Skin epidermis (tissue), 12 donors: ENCODE measurements around the gene SBK2.
A peak's percentile ranks its signal among the peaks of the same experiment; 100 is the strongest.
"Not testable (repeated sequence)": the region's sequence is repeated elsewhere in the genome, so short reads cannot be mapped to it uniquely, and the experiment has no call there.

Experiments used
- H3K27ac ChIP-seq, 21 experiments: fragments of 200-600 bp; sonication (generic) in 11 of 21; one replicate each; pipeline ENCODE4 v1.5.0; 2020; ENCODE audit warnings: mild to moderate bottlenecking in 3 of 21, inconsistent platforms in 2 of 21, moderate library complexity in 2 of 21
- H3K4me3 ChIP-seq, 7 experiments: fragments of 200-600 bp; sonication (generic) in 2 of 7; one replicate each; pipeline ENCODE4 v1.5.0; 2020; ENCODE audit warnings: inconsistent platforms in 2 of 7, mild to moderate bottlenecking in 2 of 7, moderate library complexity in 1 of 7

The SBK2 gene, protein sequence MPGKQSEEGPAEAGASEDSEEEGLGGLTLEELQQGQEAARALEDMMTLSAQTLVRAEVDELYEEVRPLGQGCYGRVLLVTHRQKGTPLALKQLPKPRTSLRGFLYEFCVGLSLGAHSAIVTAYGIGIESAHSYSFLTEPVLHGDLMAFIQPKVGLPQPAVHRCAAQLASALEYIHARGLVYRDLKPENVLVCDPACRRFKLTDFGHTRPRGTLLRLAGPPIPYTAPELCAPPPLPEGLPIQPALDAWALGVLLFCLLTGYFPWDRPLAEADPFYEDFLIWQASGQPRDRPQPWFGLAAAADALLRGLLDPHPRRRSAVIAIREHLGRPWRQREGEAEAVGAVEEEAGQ

DNA sequence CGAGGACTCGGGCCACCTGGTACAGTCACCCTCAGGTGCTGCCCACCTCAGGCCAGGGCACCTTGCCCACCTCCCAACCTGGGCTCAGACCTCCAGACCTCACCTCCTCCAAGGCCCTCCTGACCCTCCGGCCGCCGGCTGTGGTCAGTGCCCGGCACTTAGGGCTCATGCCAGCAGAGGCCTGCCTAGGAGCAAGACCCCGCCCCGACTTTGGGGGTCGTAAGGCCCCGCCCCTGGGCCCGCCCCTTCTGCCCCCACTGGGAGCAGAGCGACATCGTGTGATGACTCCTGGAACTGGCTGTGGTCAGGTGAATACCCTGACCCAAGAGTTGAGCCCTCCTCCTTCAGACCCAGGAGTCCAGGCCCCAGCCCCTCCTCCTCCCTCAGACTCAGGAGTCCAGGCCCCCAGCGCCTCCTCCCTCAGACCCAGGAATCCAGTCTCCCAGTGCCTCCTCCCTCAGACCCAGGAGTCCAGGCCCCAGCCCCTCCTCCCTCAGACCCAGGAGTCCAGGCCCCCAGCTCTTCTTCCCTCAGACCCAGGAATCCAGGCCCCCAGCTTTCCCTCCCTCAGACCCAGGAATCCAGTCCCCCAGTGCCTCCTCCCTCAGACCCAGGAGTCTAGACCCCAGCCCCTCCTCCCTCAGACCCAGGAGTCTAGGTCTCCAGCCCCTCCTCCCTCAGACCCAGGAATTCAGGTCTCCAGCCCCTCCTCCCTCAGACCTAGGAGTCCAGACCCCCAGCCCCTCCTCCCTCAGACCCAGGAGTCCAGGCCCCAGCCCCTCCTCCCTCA lies at the start of gene SBK2:
TSS of gene SBK2 (minus strand) at position 183 of the 790 bp plus-strand sequence. CDS start 839 bp downstream, outside the sequence.
- no peak within 1 kb of the TSS for H3K4me3 ChIP-seq
- H3K27ac ChIP-seq, result no peak within 1 kb of the TSS

DNA sequence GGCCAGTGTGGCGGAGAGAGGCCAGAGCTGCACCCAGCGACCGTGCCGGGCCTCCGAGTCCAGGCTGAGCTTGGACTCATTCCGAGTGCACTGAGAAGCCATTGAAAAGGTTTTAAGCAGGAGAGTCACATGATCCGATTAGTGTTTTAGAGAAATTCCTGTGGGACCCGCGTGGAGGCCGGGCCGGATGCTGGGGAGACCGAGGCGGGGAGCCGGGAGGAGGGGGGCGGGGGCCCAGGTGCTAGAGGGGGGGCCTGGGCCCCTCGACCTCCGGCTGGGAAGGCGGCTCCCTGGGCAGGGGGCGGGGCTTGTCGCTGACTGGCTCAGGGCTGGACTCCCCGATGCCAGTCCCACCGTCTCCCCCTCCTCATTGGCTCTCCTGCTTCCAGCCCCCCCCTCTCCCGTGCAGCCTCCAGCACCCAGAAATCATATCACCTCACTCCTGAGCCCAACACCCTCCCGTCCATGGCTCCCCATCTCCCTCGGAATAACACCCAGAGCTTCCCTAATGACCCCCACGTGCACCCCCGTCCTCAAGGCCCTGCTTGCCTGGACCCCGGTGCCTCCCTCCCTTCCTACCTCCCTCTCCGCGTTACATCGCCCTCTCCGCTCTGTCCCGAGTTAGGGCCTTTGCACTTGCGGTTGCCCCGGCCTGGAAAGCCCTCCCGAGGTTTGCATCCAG lies 48.9 kb upstream of the SBK2 start:
- peak overlapping the region in 4 of 7 experiments; percentile 10 to 11 (median 10) for H3K4me3 ChIP-seq
- H3K27ac ChIP-seq, result peak overlapping the region in 4 of 21 experiments; percentile 2 to 67 (median 18)

DNA sequence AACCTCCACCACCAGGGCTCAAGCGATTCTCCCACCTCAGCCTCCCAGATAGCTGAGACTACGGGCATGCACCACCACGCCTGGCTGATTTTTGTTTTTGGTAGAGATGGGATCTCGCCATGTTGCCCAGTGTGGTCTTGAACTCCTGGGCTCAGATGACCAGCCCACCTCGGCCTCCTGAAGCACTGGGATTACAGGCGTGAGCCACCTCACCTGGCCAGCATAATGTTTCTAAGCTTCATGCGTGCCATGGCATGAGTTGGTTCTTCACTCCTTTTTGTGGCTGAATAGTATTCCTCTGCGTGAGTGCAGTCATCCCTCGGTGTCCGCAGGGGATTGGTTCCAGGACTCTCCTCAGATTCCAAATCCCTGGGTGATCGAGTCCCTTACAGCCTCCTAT lies 47.9 kb upstream of the SBK2 start:
- Histone ChIP-seq H3K4me3 (no peak overlapping the region), H3K27ac (no peak overlapping the region)

DNA sequence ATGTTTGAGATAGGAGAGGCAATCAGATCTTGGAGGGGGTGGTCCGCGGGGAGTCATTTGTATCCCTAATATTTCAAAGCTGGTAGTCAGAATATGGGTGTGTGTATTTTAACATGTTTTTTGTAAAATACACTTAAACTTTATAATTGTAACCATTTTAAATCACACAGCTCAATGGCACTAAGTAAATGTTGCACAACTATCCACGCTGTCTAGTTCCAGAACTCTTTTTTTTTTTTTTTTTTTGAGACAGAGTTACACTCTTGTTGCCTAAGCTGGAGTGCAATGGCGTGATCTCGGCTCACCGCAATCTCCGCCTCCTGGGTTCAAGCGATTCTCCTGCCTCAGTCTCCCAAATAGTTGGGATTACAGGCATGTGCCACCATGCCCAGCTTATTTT lies 47.0 kb upstream of the SBK2 start:
- H3K27ac ChIP-seq, H3K4me3 ChIP-seq: not testable (repeated sequence)

DNA sequence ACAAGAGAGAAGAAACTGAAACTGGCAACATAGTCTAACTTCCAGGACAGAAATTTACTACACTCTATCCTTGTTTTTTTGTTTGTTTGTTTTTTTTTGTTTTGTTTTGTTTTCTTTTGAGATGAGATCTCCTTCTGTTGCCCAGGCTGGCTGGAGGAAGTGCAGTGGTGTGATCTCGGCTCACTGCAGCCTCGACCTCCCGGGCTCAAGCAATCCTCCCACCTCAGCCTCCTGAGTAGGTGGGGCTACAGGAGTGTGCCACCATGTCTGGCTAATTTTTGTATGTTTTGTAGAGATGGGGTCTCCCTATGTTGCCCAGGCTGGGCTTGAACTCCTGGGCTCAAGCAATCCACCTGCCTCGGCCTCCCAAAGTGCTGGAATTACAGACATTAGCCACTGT lies 45.4 kb upstream of the SBK2 start:
- not testable (repeated sequence) for H3K4me3 ChIP-seq
- peak overlapping the region in 1 of 21 experiments; percentile 30 for H3K27ac ChIP-seq

DNA sequence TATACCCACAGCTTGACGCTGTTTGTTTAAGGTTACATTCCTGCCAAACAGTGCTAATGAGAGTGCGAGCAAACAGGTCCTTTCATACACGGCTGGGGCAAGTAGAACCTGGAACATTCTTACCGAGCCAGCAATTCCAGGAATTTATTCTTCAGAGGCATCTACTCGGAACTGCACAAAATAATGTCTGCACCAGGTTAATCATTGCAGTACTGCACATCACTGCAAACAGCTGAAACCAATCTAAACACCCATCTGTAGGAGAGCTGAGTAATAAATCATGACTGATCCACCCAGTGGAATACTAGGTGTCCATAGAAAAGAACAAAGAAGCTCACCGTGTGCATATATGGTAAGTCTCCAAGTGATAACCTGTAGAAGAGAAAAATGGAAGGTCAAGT lies 44.9 kb upstream of the SBK2 start:
- peak overlapping the region in 2 of 21 experiments; percentile 30 to 94 for H3K27ac ChIP-seq
- H3K4me3 ChIP-seq, result no peak overlapping the region

DNA sequence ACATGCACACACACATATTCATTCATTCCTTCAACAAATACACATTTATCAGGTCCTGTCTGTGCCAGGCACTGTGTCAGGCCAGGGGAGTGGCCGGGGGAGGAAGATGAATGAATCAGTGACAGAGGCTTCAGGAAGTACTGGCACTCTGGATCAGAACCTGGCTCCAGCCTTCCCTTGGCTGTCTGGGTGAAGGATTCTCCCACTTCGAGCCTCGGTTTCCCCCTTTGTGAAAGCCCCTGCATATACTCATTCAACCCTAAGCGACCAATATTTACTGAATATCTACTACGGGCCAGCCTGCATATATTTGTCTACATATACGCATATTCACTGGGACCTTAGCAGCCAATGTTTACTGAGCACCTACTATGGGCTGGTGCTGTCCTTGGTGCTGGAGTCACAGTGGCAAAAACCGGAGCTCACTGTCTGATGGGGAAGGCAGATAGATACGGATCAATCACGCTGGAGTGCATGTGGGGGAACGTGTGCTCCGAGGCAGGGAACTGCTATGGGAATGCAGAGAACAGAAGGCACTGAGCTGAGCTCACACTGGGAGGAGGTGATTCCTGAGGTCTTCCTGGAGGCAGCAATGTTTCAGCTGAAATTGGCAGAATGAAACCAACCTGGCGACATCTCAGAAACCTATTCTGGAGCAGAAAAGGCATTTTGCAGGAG lies 44.4 kb upstream of the SBK2 start:
- Histone ChIP-seq H3K27ac (peak overlapping the region; percentile 37 to 97 (median 88)), H3K4me3 (peak overlapping the region; percentile 57 to 92 (median 78))

DNA sequence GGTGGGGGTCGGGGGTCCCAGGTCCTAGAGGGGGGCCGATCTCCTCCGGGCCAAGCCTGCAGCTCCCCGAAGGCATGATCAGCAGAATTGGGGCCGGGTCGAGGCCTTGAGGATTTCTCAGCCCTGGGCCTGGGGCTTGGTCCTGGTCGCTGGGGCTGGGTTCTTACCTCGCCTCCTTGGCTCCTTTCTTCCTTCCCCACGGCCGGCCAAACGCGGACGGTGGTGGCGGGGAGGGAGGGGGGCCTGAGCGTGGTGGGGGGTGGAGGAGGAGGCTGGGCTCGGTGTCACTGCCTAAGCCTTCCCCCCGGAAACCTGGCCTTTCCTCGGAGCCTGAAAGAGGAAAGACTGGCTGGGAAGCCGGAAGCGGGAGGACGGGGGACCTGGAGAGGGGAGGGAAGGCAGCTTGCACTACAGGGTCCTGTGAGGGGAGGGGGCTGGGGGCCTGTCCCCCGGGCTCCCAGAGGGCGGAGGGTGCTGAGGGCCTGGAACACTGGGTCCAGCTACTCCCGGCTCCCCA lies 43.8 kb upstream of the SBK2 start, which contains the start of gene ZNF579:
TSS of gene ZNF579 (minus strand) at position 221 of the 517 bp plus-strand sequence. CDS start 1,209 bp downstream, outside the sequence.
- peak within 1 kb of the TSS; percentile 57 to 92 (median 78) for H3K4me3 ChIP-seq
- H3K27ac ChIP-seq, result peak within 1 kb of the TSS; percentile 37 to 97 (median 88)

DNA sequence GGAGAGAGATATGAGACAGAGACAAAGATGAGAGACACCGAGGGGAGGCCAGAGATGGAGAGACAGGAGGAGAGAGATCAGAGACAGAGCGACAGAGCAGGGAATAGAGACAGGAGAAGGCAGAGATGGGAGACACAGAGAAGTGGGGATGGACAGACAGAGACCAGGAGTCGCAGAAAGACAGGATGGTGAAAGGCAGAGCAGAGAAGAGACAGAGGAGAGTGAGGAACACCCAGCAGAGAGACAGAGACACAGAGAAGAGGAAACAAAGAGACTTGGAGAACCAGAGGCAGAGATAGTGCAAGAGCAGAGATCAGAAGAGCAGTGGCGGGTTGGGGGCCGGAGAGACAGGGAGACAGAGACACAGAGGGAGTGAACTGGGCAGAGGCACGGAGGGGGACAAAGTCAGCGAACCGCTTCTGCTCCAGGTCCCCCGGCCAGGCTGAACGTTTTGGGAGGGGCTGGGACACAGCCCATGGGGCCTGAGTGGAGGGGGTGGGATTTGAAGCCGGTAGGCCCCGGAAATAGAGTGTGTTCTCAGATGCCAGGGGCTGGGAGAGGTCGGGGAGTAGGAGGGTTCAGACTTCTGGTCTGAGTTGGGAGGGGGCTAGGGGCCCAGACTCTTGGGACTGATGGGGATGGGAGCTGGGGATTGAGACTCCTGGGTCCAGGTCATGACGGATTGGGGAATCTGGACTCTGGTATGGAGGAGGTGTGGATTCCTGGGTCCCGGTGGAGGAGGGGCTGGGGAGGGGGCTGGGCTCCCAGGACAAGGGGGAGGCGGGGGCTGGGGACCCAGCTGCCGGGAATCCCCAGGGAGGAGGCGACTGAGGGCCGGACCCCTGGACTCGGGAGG lies 43.1 kb upstream of the SBK2 start:
- H3K4me3 ChIP-seq, result peak overlapping the region; percentile 57 to 92 (median 78)
- peak overlapping the region; percentile 37 to 97 (median 88) for H3K27ac ChIP-seq

DNA sequence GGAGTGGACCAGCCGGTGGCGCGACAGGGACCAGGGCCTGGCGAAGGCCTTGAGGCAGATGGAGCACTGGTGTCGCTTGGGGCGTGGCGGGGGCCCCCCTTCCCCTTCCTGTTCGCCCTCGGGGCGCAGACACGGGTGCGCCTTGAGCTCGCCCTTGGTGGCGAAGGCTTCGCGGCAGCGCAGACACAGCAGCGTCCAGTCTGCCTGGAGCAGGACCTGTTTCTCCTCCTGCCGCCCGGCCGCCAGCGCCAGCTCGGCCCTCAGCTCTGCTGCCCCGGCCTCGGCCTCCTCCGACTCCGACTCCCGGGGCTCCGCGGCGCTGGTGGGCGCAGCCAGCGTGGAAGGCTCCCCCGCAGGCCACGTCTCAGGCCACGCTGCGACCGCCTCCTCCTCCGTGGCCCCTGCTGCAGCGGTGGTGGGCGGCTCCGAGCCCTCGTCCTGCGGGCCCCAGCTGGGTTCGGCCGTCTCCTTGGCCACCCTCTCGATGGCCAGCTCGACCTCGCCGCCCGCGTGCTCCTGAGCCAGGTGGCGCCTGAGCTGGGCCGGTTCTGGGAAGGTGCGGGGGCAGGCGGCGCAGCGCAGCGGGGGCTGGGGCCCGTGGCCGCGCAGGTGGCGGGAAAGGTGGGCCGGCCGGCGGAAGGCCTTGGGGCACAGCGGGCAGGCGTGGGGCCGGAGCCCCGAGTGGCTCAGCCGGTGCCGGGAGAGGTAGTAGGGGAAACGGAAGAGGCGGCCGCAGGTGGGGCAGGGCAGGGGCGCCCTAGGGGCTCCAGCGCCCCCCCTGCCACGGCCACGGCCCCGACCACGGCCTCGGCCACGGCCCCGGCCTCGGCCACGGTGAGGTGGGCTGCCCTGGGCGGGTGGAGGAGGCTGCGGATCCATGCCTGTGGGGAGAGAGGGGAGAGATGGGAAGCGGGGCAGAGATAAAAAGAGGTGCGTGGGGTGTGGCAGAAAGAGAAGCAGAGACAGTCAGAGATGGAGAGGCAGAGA lies 42.1 kb upstream of the SBK2 start:
- peak overlapping the region in 3 of 7 experiments; percentile 57 to 91 (median 74) for H3K4me3 ChIP-seq
- peak overlapping the region in 4 of 21 experiments; percentile 87 to 97 (median 92) for H3K27ac ChIP-seq

DNA sequence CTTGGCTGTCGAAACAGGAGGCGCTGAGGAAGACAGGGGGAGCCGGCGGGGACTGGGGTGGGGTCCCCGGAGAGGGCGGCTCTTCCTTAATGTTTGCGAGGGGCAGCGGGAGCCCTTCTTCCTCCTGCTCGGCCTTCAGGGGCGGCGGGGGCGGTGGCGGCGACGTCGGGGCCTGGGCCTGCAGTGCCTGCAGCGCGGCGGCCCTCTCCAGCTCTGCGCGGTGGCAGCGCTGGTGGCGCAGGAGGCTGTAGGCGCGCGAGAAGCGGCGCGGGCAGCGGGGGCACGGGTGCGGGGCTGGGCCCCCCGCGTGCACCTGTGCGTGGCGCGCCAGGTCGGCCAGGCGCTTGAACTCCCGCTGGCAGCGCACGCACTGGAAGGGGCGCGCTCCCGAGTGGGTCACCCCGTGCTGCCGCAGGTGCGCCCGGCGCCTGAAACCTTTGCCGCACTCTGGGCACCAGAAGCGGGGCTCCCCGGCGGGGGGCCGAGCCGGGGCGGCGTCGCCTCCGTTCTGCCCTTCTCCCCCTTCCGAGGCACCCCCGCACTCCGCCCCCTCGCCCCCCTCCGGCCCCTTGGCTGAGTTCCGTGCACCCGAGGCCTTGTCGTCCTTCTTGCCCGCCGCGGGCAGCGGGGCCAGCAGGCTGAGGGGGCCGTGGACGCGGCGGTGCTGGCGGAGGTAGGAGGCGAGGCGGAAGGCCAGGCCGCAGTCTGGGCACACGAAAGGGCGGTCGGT lies 41.3 kb upstream of the SBK2 start:
- Histone ChIP-seq H3K4me3 (no peak overlapping the region), H3K27ac (no peak overlapping the region)

DNA sequence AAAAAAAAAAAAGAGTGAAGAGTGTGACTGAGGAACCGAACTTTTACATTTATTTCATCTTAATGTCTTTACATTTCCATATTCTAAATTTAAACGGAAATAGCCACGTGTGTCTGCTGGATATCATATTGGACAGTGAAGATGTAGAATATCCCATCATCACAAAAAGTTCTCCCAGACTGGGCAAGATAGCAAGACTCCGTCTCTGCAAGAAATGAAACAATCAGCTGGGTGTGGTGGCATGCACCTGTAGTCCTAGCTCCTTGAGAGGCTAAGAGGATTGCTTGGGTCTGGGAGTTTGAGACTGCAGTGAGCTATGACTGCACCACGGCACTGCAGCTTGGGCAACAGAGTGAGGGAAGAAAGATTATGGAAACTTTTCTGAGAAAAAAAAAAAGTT lies 39.8 kb upstream of the SBK2 start:
- no peak overlapping the region for H3K4me3 ChIP-seq
- no peak overlapping the region for H3K27ac ChIP-seq

DNA sequence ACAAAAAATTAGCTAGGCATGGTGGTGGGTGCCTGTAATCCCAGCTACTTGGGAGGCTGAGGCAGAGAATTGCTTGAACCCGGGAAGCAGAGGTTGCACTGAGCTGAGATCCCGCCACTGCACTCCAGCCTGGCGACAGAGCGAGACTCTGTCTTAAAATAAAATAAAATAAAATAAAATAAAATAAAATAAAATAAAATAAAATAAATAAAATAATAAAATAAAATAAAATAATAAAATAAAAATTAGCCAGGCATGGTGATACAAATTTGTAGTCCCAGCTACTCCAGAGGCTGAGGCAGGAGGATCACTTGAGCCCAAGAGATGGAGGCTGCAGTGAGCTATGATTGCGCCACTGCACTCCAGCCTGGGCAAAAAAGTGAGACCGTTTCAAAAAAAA lies 37.0 kb upstream of the SBK2 start:
- H3K4me3 ChIP-seq, H3K27ac ChIP-seq: not testable (repeated sequence)

DNA sequence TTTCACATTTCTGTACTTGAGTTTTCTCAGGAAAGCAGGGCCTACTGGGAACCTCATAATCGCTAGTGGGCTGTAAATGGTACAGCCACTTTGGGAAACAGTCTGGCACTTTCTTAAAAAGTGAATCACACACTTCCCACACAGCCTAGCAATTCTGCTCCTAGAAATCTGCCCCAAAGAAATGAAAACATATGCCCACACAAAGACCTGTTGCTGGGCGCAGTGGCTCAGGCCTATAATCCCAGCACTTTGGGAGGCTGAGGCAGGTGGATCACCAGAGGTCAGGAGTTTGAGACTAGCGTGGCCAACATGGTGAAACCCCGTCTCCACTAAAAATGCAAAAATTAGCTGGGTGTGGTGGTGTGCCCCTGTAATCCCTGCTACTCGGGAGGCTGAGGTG lies 32.5 kb upstream of the SBK2 start:
- H3K4me3 ChIP-seq, H3K27ac ChIP-seq: not testable (repeated sequence)

DNA sequence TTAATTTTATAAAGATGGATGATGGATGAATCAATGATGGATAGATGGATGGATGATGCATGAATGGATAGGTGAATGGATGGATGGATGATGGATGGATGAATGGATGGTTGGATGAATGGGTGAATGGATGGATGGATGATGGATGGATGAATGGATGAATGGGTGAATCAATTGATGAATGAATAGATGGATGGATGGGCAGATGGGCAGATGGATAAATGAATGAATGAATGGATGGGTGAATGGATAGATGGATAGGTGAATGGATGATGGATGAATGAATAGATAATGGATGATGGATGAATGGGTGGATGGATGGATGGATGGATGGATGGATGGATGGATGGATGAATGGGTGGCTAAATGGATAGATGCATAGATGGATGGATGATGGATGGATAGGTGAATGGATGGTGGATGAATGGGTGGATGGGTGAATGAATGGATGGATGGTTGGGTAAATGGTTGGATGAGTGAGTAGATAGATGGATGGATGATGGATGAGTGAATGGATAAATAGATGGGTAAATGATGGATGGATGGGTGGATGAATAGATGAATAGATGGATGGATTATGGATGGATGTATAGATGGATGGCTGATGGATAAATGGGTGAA lies 30.9 kb upstream of the SBK2 start:
- Histone ChIP-seq H3K4me3 (no peak overlapping the region), H3K27ac (no peak overlapping the region)

DNA sequence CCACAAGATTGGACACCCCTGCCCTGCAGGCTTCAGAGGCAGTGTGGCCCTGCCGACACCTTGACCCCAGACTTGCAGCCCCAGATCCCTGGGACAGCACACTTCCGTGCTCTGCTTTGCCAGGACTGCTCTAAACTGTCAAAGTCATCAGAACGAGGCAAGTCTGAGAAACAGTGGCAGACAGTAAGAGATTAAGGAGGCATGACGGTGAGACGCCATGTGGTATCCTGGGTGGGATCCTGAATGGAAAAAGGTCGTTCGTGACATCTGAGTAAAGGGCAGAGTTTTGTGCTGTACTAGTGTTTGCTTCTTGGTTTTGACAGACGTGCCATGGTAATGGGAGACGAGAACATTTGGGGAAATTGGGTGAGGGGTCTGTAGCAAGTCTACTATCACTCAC lies 29.9 kb upstream of the SBK2 start:
- no peak overlapping the region for H3K4me3 ChIP-seq
- H3K27ac ChIP-seq, result no peak overlapping the region
